Panc1 (cell line): ENCODE results near the gene MOSMO. TPM values are rescaled to one million over a fixed set of nuclear protein-coding genes. Genes with fewer than 3 reads are reported as not detected.

Experiments
- ATAC-seq: fragments of 200-7000 bp; cut with Tn5 transposase; 2 replicates; pipeline ENCODE4 v1.9.1; 2020; ENCODE audit warnings: mild to moderate bottlenecking, moderate library complexity
- BruUV-seq: library from RNA; stranded (reverse); fragments of 400-500 nt; replicated peaks from 2 replicates; lab custom pipeline; 2021; lab: Mats Ljungman, UMichigan
- CTCF ChIA-PET: fragments of 300-600 bp; sonication (Branson Sonifier 250); formaldehyde crosslinking; loops from one replicate; lab custom pipeline; 2022; ENCODE audit warnings: antibody characterized with exemption; lab: Charles Lee
- POLR2A ChIA-PET: fragments of 300-600 bp; sonication (Branson Sonifier 250); formaldehyde crosslinking; loops from one replicate; lab custom pipeline; 2022; ENCODE audit warnings: antibody characterized with exemption; lab: Charles Lee
- DNase-seq: peaks from one replicate; pipeline ENCODE4 v3.0.0-alpha.2; 2010; ENCODE audit warnings: low read depth, low spot score
- H3K27ac ChIP-seq: 2 replicates; pipeline ENCODE4 v1.5.1; 2011; ENCODE audit warnings: mild to moderate bottlenecking, low read length, inconsistent platforms
- H3K27me3 ChIP-seq: fragments of 200-500 bp; sonication (Bioruptor generic); 2 replicates; pipeline ENCODE4 v1.6.0; 2014; ENCODE audit warnings: low read length, inconsistent platforms; ENCODE audit not compliant: control insufficient read depth, insufficient read depth
- H3K36me3 ChIP-seq: fragments of 200-500 bp; sonication (Bioruptor generic); 2 replicates; pipeline ENCODE4 v1.5.1; 2014; ENCODE audit warnings: inconsistent platforms, mild to moderate bottlenecking, low read length, moderate library complexity; ENCODE audit not compliant: control insufficient read depth, insufficient read depth
- H3K4me1 ChIP-seq: 2 replicates; pipeline ENCODE4 v1.5.1; 2011; ENCODE audit warnings: inconsistent platforms, mild to moderate bottlenecking, low read length, moderate library complexity; ENCODE audit not compliant: control insufficient read depth, insufficient read depth
- H3K4me3 ChIP-seq, 2 experiments: 2 replicates each; pipeline ENCODE4 v1.5.1; 2011 to 2012; ENCODE audit warnings: low read depth in 2 of 2, low read length in 2 of 2, mild to moderate bottlenecking in 2 of 2, inconsistent platforms in 1 of 2, moderate library complexity in 1 of 2
- H3K9me3 ChIP-seq: fragments of 200-500 bp; sonication (Bioruptor generic); 2 replicates; pipeline ENCODE4 v1.5.1; 2014; ENCODE audit warnings: low read depth, mild to moderate bottlenecking, inconsistent platforms, low read length, moderate library complexity; ENCODE audit not compliant: control insufficient read depth, insufficient read depth
- CTCF ChIP-seq: fragments of 450-650 bp; IDR thresholded peaks from 2 replicates; pipeline ENCODE4 v1.5.1; 2017; ENCODE audit warnings: mild to moderate bottlenecking
- POLR2AphosphoS5 ChIP-seq: IDR thresholded peaks from 2 replicates; pipeline ENCODE4 v1.6.1; 2012; ENCODE audit warnings: mild to moderate bottlenecking, low read depth, low read length, moderate library complexity
- REST ChIP-seq, 2 experiments: IDR thresholded peaks; 2 replicates each; pipeline ENCODE4 v1.6.1; 2011 to 2012; ENCODE audit warnings: low read depth in 2 of 2, control low read depth in 1 of 2, low read length in 1 of 2, mild to moderate bottlenecking in 1 of 2, moderate library complexity in 1 of 2; ENCODE audit not compliant: insufficient read depth in 1 of 2
- SIN3A ChIP-seq: IDR thresholded peaks from 2 replicates; pipeline ENCODE4 v1.6.1; 2012; ENCODE audit warnings: low read depth, mild to moderate bottlenecking, low read length, moderate library complexity, borderline replicate concordance; ENCODE audit not compliant: insufficient read depth
- TCF7L2 ChIP-seq: IDR thresholded peaks from 2 replicates; pipeline ENCODE4 v1.6.1; 2011; ENCODE audit warnings: mild to moderate bottlenecking, low read depth, low read length, inconsistent platforms
- in situ Hi-C: cut with HindIII; loops from 2 replicates; pipeline ENCODE4 v1.10.0; 2016; ENCODE audit warnings: low sequenced_read_pairs, low pct_unique_long_range_greater_than_20kb
- intact Hi-C: fragments of 100-400 bp; cut with micrococcal nuclease; formaldehyde crosslinking; loops from one replicate; pipeline ENCODE4 v1.10.0; 2022; ENCODE audit not compliant: unreplicated experiment
- total RNA-seq: library from RNA; stranded (reverse); gene quantifications from one replicate; pipeline ENCODE4 v1.2.1, GENCODE V29; 2021; ENCODE audit not compliant: unreplicated experiment

MOSMO gene
- total RNA-seq, 1 experiment from 2014 or later, result 20.6 TPM

- Histone ChIP-seq H3K27me3 (no peaks in the 10 kb centered on the region), H3K4me3 (no peak overlapping the region), H3K9me3 (no peaks in the 10 kb centered on the region), H3K4me1 (no peaks in the 10 kb centered on the region; the same call in 1 of the 2 replicates), H3K27ac (no peak overlapping the region), H3K36me3 (no peaks in the 10 kb centered on the region; the same call in 1 of the 2 replicates)
- BruUV-seq, result no TSS peak
- POLR2A ChIA-PET, result no interaction called here
- CTCF ChIA-PET, result no interaction called here
- DNase-seq, result no peak
- in situ Hi-C loops (loop anchor here (25.0 kb wide), 1 partner anchor 97 kb away; no protein-coding TSS in a partner anchor), intact Hi-C loops (no loop called here)
- TF ChIP-seq SIN3A (no peak), CTCF (no peak), REST (IDR thresholded peaks at IDR 0.05; ENCODE audit: insufficient read depth in 1 of 2, low read depth in 2 of 2, low read length in 1 of 2) (no peak), TCF7L2 (no peak), POLR2AphosphoS5 (no peak)
- no peak for ATAC-seq
These were observed 82.0 kb downstream of the MOSMO start for GRCh38 chr16:22089910-22090309.

- no peaks in the 10 kb centered on the region for H3K9me3 ChIP-seq
- intact Hi-C loops, result no loop called here
- no peaks in the 10 kb centered on the region; the same call in 1 of the 2 replicates for H3K4me1 ChIP-seq
- in situ Hi-C loops, result loop anchor here (25.0 kb wide), 1 partner anchor 96 kb away; no protein-coding TSS in a partner anchor
- BruUV-seq, result no TSS peak
- no peaks in the 10 kb centered on the region; the same call in 1 of the 2 replicates for H3K36me3 ChIP-seq
- H3K27me3 ChIP-seq, result no peaks in the 10 kb centered on the region
- TF ChIP-seq SIN3A (no peak), TCF7L2 (no peak), POLR2AphosphoS5 (no peak), REST (IDR thresholded peaks at IDR 0.05; ENCODE audit: insufficient read depth in 1 of 2, low read depth in 2 of 2, low read length in 1 of 2) (no peak), CTCF (no peak)
- H3K27ac ChIP-seq, result no peak overlapping the region
- H3K4me3 ChIP-seq, result no peak overlapping the region
- ATAC-seq (peak; percentile 17; the same call in 1 of the 2 replicates), DNase-seq (no peak)
- ChIA-PET CTCF (no interaction called here), POLR2A (no interaction called here)
These were observed 83.8 kb downstream of the MOSMO start for GRCh38 chr16:22091721-22092120.
